ENCODE data around the gene NMNAT1.

The NMNAT1 gene

GRCh38 chr1:9902060-9902452 lies 41.2 kb upstream of the NMNAT1 start:
- DNase-seq, result no peak
- Histone ChIP-seq H3K27ac (peak overlapping the region in 1 of 2 donors; percentile 69), H3K27me3 (no peaks in the 10 kb centered on the region), H3K9me3 (no peaks in the 10 kb centered on the region), H3K4me3 (no peak overlapping the region), H3K4me1 (peaks cover 0 to 28% (median 18%) of the 10 kb centered on the region in 4 donors), H3K36me3 (no peaks in the 10 kb centered on the region)
- intact Hi-C loops (cut with DNase I; ENCODE audit: low total_unique reads), result no loop called here
- no peak for TF ChIP-seq CTCF (IDR thresholded peaks at IDR 0.05)

- no peak for DNase-seq
- TF ChIP-seq CTCF (IDR thresholded peaks at IDR 0.05), result no peak
- intact Hi-C loops (cut with DNase I; ENCODE audit: low total_unique reads), result no loop called here
- Histone ChIP-seq H3K36me3 (no peaks in the 10 kb centered on the region), H3K4me3 (no peak overlapping the region), H3K27ac (no peak overlapping the region), H3K4me1 (peaks cover 2 to 43% (median 21%) of the 10 kb centered on the region in 4 donors), H3K9me3 (no peaks in the 10 kb centered on the region), H3K27me3 (no peaks in the 10 kb centered on the region)
Measured at GRCh38 chr1:9903801-9904527, 39.3 kb upstream of the NMNAT1 start.

- TF ChIP-seq CTCF (IDR thresholded peaks at IDR 0.05), result no peak
- H3K4me3 ChIP-seq, result no peak overlapping the region
- no peaks in the 10 kb centered on the region for H3K9me3 ChIP-seq
- H3K36me3 ChIP-seq, result no peaks in the 10 kb centered on the region
- no peaks in the 10 kb centered on the region for H3K27me3 ChIP-seq
- H3K27ac ChIP-seq, result no peak overlapping the region
- intact Hi-C loops (cut with DNase I; ENCODE audit: low total_unique reads), result no loop called here
- DNase-seq, result no peak
- peaks cover 4 to 49% (median 28%) of the 10 kb centered on the region in 4 donors for H3K4me1 ChIP-seq
Measured at GRCh38 chr1:9904596-9904995, 38.7 kb upstream of the NMNAT1 start.

- no peaks in the 10 kb centered on the region for H3K9me3 ChIP-seq
- no peak overlapping the region for H3K27ac ChIP-seq
- TF ChIP-seq CTCF (IDR thresholded peaks at IDR 0.05), result no peak
- peaks cover 4 to 46% (median 28%) of the 10 kb centered on the region in 4 donors for H3K4me1 ChIP-seq
- DNase-seq, result no peak
- no peak overlapping the region for H3K4me3 ChIP-seq
- H3K36me3 ChIP-seq, result no peaks in the 10 kb centered on the region
- intact Hi-C loops (cut with DNase I; ENCODE audit: low total_unique reads), result no loop called here
- H3K27me3 ChIP-seq, result no peaks in the 10 kb centered on the region
Measured at GRCh38 chr1:9905010-9905409, 38.3 kb upstream of the NMNAT1 start.

GRCh38 chr1:9906466-9906865 lies 36.8 kb upstream of the NMNAT1 start:
- intact Hi-C loops (cut with DNase I; ENCODE audit: low total_unique reads), result no loop called here
- DNase-seq, result no peak
- Histone ChIP-seq H3K4me3 (no peak overlapping the region), H3K36me3 (no peaks in the 10 kb centered on the region), H3K4me1 (peaks cover 4 to 35% (median 22%) of the 10 kb centered on the region in 4 donors), H3K27ac (no peak overlapping the region), H3K27me3 (no peaks in the 10 kb centered on the region), H3K9me3 (no peaks in the 10 kb centered on the region)
- TF ChIP-seq CTCF (IDR thresholded peaks at IDR 0.05), result no peak

All from tibial artery (tissue), 4 donors.